NOMO-1 treated with dmso at 0.1 percent for 144 hours (cell line): ENCODE measurements around the gene KRTAP4-11.
"Not testable (repeated sequence)": the region's sequence is repeated elsewhere in the genome, so short reads cannot be mapped to it uniquely, and the experiment has no call there.

ENCODE experiments used
- DNase-seq: peaks from one replicate; lab custom pipeline; 2025; ENCODE audit not compliant: unreplicated experiment; lab: John Stamatoyannopoulos, UW

Gene KRTAP4-11

DNA sequence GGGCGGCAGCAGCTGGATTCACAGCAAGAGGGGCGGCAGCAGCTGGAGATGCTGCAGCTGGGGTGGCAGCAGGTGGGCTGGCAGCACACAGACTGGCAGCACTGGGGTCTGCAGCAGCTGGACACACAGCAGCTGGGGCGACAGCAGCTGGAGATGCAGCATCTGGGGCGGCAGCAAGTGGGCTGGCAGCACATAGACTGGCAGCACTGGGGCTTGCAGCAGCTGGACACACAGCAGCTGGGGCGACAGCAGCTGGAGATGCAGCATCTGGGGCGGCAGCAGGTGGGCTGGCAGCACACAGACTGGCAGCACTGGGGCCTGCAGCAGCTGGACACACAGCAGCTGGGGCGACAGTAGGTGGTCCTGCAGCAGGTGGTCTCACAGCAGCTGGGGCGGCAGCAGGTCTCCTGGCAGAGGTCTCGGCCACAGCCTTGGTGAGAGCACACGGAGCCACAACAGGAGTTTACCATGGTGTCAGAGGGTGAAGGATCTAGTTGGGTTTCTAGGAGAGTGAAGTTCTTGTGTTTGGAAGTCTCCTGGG, at the start of gene KRTAP4-11:
Gene KRTAP4-11, minus strand, starts transcription at position 528 of the 541 bp plus-strand sequence. Its CDS starts 58 bp downstream, at position 470.
- DNase-seq: not testable (repeated sequence)

- DNase-seq: no peak
Observed at GRCh38 chr17:41167561-41167960, 49.4 kb upstream of the KRTAP4-11 start.

DNA sequence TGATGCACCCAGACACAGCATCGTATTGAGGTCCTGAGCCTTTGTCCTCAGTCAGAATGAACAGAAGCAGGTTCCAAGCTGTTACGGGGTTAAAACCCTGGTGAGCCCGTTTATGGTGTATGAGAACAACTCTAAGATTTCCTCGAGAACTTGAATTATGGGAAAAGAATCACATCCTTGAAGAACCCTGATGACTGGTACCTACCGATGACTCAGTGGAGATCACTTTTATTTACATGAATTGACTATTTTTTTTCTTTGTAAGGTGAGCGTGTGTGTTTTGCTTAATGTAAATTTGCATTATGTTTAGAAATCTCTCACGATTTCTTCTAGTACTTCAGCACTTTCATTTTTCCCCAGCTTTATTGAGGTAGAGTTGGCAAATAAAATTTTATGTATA, 45.7 kb upstream of the KRTAP4-11 start:
- no peak for DNase-seq

- DNase-seq: no peak
Observed at GRCh38 chr17:41160648-41161047, 42.5 kb upstream of the KRTAP4-11 start, which contains the start of gene KRTAP4-4. TSS of gene KRTAP4-4 (minus strand) at chr17:41160748. CDS start at chr17:41160691, 57 bp downstream.

DNA sequence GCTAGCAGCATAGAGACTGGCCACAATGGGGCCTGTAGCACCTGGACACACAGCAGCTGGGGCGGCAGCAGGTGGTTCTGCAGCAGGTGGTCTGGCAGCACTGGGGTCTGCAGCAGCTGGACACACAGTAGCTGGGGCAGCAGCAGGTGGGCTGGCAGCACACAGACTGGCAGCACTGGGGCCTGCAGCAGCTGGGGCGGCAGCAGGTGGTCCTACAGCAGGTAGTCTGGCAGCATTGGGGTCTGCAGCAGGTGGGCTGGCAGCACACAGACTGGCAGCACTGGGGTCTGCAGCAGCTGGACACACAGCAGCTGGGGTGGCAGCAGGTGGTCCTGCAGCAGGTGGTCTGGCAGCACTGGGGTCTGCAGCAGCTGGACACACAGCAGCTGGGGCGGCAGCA, 42.0 kb upstream of the KRTAP4-11 start:
- DNase-seq: not testable (repeated sequence)

DNA sequence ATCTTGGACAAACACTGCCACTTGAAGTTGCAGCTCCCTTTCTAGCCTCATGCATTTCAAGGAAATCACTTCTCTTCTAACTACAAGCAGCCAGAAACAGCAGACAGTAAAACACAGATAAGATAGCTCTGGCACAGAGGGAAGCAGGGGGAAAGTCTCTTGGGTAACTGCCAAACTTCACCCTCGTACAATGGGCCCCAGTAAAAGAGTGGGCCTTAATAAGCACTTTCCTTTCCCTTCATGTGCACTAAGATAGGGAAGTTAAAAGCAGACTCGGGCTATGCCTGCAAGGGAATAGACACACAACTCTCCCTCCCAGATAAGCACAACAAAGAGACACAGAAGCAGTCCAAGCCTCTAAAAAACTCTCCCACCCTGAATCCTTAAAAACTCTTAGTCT, 35.7 kb upstream of the KRTAP4-11 start:
- DNase-seq: no peak

DNA sequence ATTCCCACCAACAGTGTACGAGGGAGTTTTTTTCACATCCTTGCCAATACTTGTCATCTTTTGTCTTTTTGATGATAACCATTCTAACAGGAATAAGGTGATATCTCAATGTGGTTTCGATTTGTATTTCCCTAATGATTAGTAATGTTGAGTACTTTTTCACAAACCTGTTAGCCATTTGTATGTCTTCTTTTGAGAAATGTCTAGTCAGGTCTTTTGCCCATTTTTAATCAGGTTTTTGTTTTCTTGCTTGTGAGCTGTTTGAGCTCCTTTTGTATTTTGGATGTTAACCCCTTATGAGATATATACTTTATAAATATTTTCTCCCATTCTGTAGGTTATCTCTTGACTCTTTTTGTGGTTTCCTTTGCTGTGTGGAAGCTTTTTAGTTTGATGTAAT, 33.4 kb upstream of the KRTAP4-11 start:
- DNase-seq: no peak

- no peak for DNase-seq
Observed at GRCh38 chr17:41150026-41150425, 31.9 kb upstream of the KRTAP4-11 start.

DNA sequence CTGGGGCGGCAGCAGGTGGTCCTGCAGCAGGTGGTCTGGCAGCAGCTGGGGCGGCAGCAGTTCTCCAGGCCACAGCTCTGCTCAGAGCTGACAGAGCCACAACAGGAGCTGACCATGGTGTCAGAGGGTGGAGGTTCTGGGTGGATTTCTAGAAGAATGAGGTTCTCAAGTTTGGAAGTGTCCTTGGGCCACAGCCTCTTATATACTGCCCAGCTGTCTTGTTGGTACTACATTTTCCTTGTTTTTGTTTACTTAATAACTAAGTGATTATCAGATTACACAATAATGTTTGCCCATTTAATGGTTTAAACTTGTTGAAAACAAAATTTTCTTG, 31.4 kb upstream of the KRTAP4-11 start, which contains the start of gene KRTAP4-5:
Gene KRTAP4-5, minus strand, starts transcription at position 174 of the 334 bp plus-strand sequence. Its CDS starts 58 bp downstream, at position 116.
- DNase-seq: no peak

- not testable (repeated sequence) for DNase-seq
Observed at GRCh38 chr17:41148971-41149651, 30.9 kb upstream of the KRTAP4-11 start.

DNA sequence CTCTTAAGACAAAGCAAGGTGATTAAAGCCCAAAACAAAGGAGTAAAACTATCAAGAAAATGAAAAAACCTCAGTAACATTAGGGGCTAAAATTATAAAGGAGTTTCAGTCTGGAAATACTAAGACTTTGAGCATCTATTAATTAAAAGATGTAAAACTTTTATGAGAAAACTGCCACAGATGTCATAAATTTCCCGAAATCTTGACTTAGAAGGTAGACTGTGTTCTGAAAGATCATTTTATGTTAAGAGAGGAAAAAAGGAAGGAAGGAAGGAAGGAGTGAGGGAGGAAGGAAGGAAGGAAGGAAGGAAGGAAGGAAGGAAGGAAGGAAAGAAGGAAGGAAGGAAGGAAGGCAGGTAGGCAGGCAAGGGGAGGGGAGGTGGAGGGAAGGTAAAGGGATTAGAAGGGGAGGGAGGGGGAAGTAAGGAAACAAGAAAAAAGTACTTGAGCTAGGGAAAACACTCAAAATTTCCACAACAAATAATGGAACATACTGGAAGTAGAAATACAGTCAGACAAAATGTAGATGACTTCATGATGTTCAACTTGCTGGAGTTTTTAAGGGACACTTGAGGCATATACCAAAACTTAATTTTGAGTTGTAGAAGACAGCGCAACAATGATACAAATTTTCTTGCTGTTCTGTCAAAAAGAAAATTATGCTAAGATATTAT, 29.5 kb upstream of the KRTAP4-11 start:
- no peak for DNase-seq

- DNase-seq: no peak
Observed at GRCh38 chr17:41145261-41145660, 27.1 kb upstream of the KRTAP4-11 start.

- no peak for DNase-seq
Observed at GRCh38 chr17:41144846-41145245, 26.7 kb upstream of the KRTAP4-11 start.

DNA sequence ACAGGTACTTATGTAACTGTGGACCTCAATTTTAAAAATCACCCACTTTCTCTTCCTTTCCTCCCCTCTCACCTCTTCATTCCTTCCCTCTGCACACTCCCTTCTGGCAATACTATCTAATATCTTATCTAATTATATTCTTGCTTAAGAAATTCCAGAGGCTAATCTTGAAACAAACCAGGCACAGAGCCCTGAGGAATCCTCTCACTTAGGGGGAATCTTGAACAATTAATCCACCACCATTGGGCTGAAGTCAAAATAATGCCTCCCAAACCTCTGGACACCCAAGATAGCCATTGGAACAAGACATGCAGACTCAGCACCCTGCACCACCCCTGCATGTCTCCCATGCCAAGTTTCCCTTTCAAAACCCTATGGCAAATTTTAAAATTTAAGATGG, 23.2 kb upstream of the KRTAP4-11 start:
- no peak for DNase-seq

DNA sequence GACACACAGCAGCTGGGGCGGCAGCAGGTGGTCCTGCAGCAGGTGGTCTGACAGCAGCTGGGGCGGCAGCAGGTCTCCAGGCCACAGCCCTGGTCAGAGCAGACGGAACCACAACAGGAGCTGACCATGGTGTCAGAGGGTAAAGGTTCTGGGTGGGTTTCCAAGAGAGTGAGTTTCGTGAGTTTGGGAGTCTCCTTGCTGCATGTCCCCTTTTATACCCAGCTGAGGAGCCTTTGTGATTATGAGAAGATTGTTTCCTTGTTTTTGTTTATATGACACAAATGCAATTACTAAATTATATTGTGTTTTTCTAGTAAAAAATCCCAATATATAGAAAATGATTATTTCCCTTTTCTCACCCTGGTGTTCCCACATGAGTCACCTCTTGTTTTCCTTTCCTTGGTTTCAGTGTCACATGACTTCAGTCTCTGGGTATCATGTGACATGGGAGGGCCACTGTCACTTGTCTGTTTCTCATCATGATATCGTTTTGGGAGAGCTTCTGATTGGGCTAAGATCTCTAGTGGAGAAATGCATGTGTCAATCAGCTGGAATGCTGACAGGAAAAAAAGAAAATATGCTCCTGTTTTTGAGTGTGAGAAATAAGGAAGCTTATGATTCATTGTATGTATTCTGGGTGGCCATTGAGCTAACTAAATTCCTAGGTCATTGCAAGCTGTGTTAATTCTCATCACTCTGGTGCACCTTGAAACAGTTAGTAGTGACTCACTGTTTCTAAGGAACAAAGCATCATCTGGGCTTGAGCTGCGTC, 22.4 kb upstream of the KRTAP4-11 start, which contains the start of gene KRTAP4-6:
Gene KRTAP4-6, minus strand, starts transcription at position 185 of the 772 bp plus-strand sequence. Its CDS starts 57 bp downstream, at position 128.
- DNase-seq: no peak

DNA sequence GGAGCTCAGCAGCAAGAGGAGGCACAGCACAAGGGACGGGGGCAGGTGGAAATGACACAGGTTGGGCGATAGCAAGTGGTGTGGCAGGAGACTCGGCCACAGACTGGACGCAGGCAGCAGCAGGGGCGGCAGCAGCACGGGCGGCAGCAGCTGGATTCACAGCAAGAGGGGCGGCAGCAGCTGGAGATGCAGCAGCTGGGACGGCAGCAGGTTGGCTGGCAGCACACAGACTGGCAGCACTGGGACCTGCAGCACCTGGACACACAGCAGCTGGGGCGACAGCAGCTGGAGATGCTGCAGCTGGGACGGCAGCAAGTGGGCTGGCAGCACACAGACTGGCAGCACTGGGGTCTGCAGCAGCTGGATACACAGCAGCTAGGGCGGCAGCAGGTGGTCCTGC, 21.7 kb upstream of the KRTAP4-11 start:
- DNase-seq: not testable (repeated sequence)

DNA sequence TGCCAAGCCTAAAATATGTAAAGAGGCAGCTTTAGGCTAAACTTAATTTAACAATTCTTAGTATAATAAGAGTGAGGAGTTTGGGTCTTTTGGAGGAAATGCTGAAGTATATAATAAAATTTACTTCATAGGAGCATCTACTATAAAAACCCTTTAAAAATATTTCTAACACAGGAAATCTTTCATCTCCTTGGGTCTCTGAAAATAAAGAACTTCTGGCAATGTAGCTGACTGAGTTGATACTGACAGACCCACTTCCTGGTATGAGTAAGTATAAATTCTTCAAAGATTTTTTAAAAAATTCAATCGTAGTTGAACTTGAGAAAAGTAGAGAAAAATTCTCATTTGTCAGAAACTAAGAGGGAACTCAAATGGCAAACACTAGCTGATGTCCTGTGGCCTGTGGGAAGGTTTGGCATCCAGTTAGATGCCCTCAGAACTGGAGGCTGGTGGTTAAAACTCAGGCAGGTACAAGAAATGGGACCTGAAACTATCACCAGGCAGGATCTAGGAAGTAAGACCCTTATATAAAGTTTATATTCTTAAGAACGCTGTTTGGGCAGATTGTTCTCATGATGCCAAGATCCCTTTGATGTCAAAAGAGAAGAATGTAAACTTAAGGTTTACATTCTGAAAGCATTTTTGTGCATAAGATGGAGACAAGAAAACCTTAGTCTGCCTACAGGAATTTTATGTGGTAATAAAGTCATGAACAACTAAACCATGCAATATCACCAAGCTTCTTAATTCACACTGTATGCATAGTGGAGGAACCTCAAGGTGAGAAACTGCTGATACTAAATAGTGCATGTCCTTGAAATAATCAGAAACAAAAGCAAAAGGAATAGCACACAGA, 15.9 kb upstream of the KRTAP4-11 start:
- DNase-seq: no peak

- DNase-seq: no peak
Observed at GRCh38 chr17:41131979-41132378, 13.8 kb upstream of the KRTAP4-11 start.

DNA sequence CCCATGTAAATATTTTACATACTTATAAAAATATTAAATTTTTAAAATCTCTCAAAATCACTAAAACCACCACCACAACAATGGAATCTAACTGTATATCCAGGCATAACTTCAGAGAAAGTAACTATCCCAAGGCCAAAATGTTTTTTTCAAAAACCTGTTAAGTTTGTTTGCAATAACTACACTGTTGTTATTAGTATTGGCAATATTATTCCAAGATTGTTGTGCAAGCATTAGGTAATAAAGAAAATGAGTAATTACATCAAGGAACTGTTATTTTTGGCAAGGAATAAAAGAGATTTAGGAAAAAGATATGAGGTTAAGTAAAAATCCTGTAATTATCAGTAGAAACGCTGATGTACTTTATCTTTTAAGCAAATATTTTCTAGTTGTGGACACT, 9.2 kb upstream of the KRTAP4-11 start:
- DNase-seq: no peak

DNA sequence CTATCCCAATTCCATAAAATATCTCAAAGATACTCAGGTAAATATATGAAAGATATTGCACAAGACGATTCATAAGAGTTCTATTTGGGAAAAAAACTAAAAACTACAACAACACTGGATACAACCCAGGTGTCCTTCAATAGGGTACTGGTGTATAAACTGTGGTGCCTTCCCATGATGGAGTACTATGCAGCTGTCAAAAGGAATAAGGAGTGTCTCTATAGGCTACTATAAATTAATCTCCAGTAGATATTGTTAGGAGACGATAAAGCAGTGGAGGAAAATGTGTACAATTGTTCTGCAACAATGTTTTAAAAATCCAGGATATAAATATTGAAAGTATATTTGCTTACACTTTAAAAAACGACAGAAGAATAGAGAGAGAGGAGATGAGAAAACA, 8.2 kb upstream of the KRTAP4-11 start:
- no peak for DNase-seq
